HFF-Myc (cell line): Measurements from ENCODE around the gene RGSL1.
"Not testable (repeated sequence)": the region's sequence is repeated elsewhere in the genome, so short reads cannot be mapped to it uniquely, and the experiment has no call there.

Experiments
- DNase-seq: peaks from one replicate; pipeline ENCODE4 v3.0.0-alpha.2; 2011; ENCODE audit warnings: low read depth; ENCODE audit errors: extremely low read depth
- H3K4me3 ChIP-seq: replicated peaks from 2 replicates; pipeline ENCODE4 v1.5.1; 2011; ENCODE audit warnings: low read depth, mild to moderate bottlenecking, control low read depth, low read length
- TF ChIP-seq, protein P1 (sequence below): IDR thresholded peaks from 2 replicates; pipeline ENCODE4 v1.5.1; 2012; ENCODE audit warnings: mild to moderate bottlenecking, low read depth, low read length, control low read depth; ENCODE audit errors: missing control alignments

RGSL1 gene

DNA sequence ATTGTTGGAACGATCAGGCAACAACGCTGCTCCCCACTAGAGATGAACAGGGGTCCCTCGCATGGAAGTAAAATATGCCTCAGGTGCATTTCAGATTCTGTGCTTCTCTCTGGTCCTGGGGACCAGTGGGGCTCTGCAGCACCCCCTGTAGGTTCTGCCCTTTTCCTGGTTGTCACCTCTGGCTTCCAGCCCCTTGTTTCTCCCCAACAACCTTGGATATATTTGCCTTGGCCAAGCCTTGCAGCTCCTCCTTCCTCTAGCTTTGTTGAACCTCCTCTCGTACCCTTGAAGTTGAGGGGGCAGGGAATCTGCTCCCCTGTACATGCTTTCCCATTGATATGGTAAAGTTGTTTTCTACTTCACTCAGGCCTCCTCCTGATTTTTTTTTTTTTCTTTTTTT lies 5.4 kb upstream of the RGSL1 start:
- TF ChIP-seq, protein P1, sequence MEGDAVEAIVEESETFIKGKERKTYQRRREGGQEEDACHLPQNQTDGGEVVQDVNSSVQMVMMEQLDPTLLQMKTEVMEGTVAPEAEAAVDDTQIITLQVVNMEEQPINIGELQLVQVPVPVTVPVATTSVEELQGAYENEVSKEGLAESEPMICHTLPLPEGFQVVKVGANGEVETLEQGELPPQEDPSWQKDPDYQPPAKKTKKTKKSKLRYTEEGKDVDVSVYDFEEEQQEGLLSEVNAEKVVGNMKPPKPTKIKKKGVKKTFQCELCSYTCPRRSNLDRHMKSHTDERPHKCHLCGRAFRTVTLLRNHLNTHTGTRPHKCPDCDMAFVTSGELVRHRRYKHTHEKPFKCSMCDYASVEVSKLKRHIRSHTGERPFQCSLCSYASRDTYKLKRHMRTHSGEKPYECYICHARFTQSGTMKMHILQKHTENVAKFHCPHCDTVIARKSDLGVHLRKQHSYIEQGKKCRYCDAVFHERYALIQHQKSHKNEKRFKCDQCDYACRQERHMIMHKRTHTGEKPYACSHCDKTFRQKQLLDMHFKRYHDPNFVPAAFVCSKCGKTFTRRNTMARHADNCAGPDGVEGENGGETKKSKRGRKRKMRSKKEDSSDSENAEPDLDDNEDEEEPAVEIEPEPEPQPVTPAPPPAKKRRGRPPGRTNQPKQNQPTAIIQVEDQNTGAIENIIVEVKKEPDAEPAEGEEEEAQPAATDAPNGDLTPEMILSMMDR, result peak; percentile 13
- H3K4me3 ChIP-seq, result no peak overlapping the region
- no peak for DNase-seq

DNA sequence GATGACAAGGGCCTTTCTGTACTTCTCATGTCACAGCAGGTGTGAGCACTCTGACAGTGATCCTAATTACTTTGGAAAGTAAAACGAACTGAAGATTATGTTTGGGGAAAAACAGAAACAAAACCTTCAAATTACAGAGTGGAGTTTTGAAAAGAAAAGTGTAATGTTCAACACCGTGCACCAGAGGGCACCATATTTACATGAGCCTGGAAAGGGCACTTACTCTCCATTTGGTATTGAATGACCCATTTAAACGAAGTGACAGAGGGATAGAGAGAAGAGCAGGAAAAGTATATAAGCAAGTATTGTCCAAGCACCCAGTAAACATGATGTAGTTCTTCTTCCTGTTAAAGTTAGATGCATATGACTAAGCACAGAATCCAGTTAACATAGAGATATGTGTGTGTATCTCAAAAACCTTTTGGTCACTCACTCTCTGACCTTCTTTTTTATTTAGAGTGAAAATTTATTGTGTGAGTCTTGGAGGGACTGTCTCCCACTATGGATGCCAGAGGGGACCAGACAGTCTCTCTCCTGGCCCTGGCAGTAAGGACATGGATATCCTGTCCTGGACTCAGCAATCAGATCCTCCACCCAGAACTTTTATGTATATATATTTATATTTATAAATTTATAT lies 3.8 kb upstream of the RGSL1 start:
- TF ChIP-seq, protein P1, result peak; percentile 62
- peak; percentile 29 for DNase-seq
- no peak overlapping the region for H3K4me3 ChIP-seq

DNA sequence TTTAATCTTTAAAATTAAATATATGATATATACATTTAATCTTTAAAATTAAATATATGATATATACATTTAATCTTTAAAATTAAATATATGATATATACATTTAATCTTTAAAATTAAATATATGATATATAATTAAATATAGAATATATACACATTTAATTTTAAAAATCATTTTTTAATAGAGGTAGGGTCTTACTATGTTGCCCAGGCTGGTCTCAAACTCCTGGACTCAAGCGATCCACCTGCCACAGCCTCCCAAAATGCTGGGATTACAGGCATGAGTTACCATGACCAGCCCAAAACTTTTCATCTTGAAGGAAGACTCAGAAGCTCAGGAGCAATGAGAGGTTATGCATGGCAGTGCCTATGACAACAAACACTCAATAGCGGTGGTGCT lies 2.8 kb upstream of the RGSL1 start:
- H3K4me3 ChIP-seq, DNase-seq: not testable (repeated sequence)

DNA sequence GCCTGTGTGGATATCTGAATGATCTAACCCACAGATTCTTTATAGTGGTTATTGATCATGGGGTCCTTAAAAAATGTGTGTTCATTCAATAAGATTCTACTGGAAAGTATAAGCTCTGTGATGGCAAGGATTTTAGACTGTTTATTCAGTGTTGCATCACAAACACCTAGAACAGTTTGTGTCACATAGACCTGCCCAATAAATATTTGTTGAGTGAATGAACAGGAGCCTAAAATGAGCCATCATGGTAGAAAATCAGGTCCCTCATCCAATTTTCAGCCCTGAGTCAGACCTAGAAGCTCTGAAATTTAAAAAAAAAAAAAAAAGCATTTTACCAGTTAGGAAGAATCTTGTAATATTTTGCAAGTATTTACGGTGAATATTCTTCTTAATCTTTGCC lies 2.3 kb upstream of the RGSL1 start:
- TF ChIP-seq, protein P1, result no peak
- no peak overlapping the region for H3K4me3 ChIP-seq
- no peak for DNase-seq

DNA sequence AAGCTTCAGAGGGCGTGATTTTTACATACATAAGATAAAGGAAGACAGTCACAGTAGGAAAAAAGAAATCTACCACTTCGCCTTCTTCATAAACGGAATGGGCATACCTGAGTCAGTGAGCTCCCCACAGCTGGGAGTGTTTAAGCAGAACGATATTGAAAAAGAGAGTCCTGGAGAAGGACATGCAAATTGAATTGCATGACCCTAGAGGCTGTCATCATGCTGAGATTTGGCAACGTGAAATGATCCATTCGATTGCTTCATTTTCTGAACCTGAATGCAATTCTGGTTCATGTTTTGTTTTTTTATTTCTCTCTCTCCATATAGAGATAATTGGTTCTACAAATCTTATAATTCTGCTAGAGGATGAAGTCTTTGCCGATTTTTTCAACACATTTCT lies 3.7 kb downstream of the RGSL1 start:
- H3K4me3 ChIP-seq, result no peak overlapping the region
- no peak for DNase-seq
- TF ChIP-seq, protein P1, result no peak

DNA sequence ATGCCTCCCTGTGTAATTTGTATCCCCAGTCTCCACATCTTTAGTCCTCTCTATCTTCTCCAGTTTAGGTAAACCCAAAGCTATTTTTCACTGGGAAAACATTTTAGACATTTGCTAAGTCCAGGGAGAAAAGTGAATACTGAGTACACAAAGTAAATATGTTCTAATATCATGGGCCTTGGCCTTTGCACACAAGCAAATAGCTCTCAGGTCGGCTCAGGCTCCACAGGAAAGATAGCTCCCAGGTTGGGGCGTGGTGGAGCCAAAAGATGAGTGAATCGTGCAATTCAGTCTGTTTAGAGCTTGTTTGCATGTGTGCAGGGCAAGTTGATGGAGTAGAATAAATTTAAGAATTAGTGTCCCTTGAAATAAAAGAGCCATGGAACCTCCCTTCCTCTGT lies 7.9 kb downstream of the RGSL1 start:
- TF ChIP-seq, protein P1, result no peak
- no peak for DNase-seq
- no peak overlapping the region for H3K4me3 ChIP-seq

DNA sequence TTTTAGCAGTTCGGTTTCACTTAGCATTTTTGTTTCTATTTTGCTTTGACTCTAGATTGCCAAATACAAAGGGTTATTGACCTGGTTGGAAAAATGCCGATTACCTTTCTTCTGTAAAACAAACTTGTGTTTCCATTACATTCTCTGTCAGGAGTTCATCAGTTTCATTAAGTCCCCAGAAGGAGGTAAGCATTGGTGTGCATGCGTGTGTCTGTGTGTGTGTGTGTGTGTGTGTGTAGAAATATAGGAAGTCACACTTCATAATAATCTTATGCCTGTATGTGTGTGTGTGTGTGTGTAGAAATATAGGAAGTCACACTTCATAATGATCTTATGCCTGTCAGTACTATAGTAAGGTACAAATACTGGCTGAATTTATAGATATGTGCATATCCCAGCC lies 10.0 kb downstream of the RGSL1 start:
- TF ChIP-seq, protein P1, result no peak
- no peak for DNase-seq
- H3K4me3 ChIP-seq, result no peak overlapping the region
